Panc1 (cell line): ENCODE measurements around the gene CYB5R3. TPM values are rescaled to one million over a fixed set of nuclear protein-coding genes. Genes with fewer than 3 reads are reported as not detected.

Experiments used
- ATAC-seq: fragments of 200-7000 bp; cut with Tn5 transposase; 2 replicates; pipeline ENCODE4 v1.9.1; 2020; ENCODE audit warnings: mild to moderate bottlenecking, moderate library complexity
- BruUV-seq: library from RNA; stranded (reverse); fragments of 400-500 nt; replicated peaks from 2 replicates; lab custom pipeline; 2021; lab: Mats Ljungman, UMichigan
- CTCF ChIA-PET: fragments of 300-600 bp; sonication (Branson Sonifier 250); formaldehyde crosslinking; loops from one replicate; lab custom pipeline; 2022; ENCODE audit warnings: antibody characterized with exemption; lab: Charles Lee
- POLR2A ChIA-PET: fragments of 300-600 bp; sonication (Branson Sonifier 250); formaldehyde crosslinking; loops from one replicate; lab custom pipeline; 2022; ENCODE audit warnings: antibody characterized with exemption; lab: Charles Lee
- DNase-seq: peaks from one replicate; pipeline ENCODE4 v3.0.0-alpha.2; 2010; ENCODE audit warnings: low read depth, low spot score
- H3K27ac ChIP-seq: 2 replicates; pipeline ENCODE4 v1.5.1; 2011; ENCODE audit warnings: mild to moderate bottlenecking, low read length, inconsistent platforms
- H3K27me3 ChIP-seq: fragments of 200-500 bp; sonication (Bioruptor generic); 2 replicates; pipeline ENCODE4 v1.6.0; 2014; ENCODE audit warnings: low read length, inconsistent platforms; ENCODE audit not compliant: control insufficient read depth, insufficient read depth
- H3K36me3 ChIP-seq: fragments of 200-500 bp; sonication (Bioruptor generic); 2 replicates; pipeline ENCODE4 v1.5.1; 2014; ENCODE audit warnings: inconsistent platforms, mild to moderate bottlenecking, low read length, moderate library complexity; ENCODE audit not compliant: control insufficient read depth, insufficient read depth
- H3K4me1 ChIP-seq: 2 replicates; pipeline ENCODE4 v1.5.1; 2011; ENCODE audit warnings: inconsistent platforms, mild to moderate bottlenecking, low read length, moderate library complexity; ENCODE audit not compliant: control insufficient read depth, insufficient read depth
- H3K4me3 ChIP-seq, 2 experiments: 2 replicates each; pipeline ENCODE4 v1.5.1; 2011 to 2012; ENCODE audit warnings: low read depth in 2 of 2, low read length in 2 of 2, mild to moderate bottlenecking in 2 of 2, inconsistent platforms in 1 of 2, moderate library complexity in 1 of 2
- H3K9me3 ChIP-seq: fragments of 200-500 bp; sonication (Bioruptor generic); 2 replicates; pipeline ENCODE4 v1.5.1; 2014; ENCODE audit warnings: low read depth, mild to moderate bottlenecking, inconsistent platforms, low read length, moderate library complexity; ENCODE audit not compliant: control insufficient read depth, insufficient read depth
- CTCF ChIP-seq: fragments of 450-650 bp; IDR thresholded peaks from 2 replicates; pipeline ENCODE4 v1.5.1; 2017; ENCODE audit warnings: mild to moderate bottlenecking
- POLR2AphosphoS5 ChIP-seq: IDR thresholded peaks from 2 replicates; pipeline ENCODE4 v1.6.1; 2012; ENCODE audit warnings: mild to moderate bottlenecking, low read depth, low read length, moderate library complexity
- SIN3A ChIP-seq: IDR thresholded peaks from 2 replicates; pipeline ENCODE4 v1.6.1; 2012; ENCODE audit warnings: low read depth, mild to moderate bottlenecking, low read length, moderate library complexity, borderline replicate concordance; ENCODE audit not compliant: insufficient read depth
- TCF7L2 ChIP-seq: IDR thresholded peaks from 2 replicates; pipeline ENCODE4 v1.6.1; 2011; ENCODE audit warnings: mild to moderate bottlenecking, low read depth, low read length, inconsistent platforms
- in situ Hi-C: cut with HindIII; loops from 2 replicates; pipeline ENCODE4 v1.10.0; 2016; ENCODE audit warnings: low sequenced_read_pairs, low pct_unique_long_range_greater_than_20kb
- intact Hi-C: fragments of 100-400 bp; cut with micrococcal nuclease; formaldehyde crosslinking; loops from one replicate; pipeline ENCODE4 v1.10.0; 2022; ENCODE audit not compliant: unreplicated experiment
- total RNA-seq: library from RNA; stranded (reverse); gene quantifications from one replicate; pipeline ENCODE4 v1.2.1, GENCODE V29; 2021; ENCODE audit not compliant: unreplicated experiment
- TF ChIP-seq, protein P1 (sequence below), 2 experiments: IDR thresholded peaks; 2 replicates each; pipeline ENCODE4 v1.6.1; 2011 to 2012; ENCODE audit warnings: low read depth in 2 of 2, control low read depth in 1 of 2, low read length in 1 of 2, mild to moderate bottlenecking in 1 of 2, moderate library complexity in 1 of 2; ENCODE audit not compliant: insufficient read depth in 1 of 2

Gene CYB5R3
- total RNA-seq, 1 experiment from 2014 or later, result 102 TPM

GRCh38 chr22:42639541-42640241, 9.5 kb downstream of the CYB5R3 start:
- POLR2A ChIA-PET, result no interaction called here
- intact Hi-C loops (no loop called here), in situ Hi-C loops (no loop called here)
- Histone ChIP-seq H3K4me3 (no peak overlapping the region), H3K36me3 (no peaks in the 10 kb centered on the region; the same call in 1 of the 2 replicates), H3K4me1 (peaks cover 6% of the 10 kb centered on the region; the same call in 1 of the 2 replicates), H3K9me3 (no peaks in the 10 kb centered on the region), H3K27ac (no peak overlapping the region), H3K27me3 (no peaks in the 10 kb centered on the region)
- ATAC-seq (no peak), DNase-seq (no peak)
- no peak for TF ChIP-seq CTCF
- TF ChIP-seq TCF7L2, result no peak
- TF ChIP-seq, protein P1, sequence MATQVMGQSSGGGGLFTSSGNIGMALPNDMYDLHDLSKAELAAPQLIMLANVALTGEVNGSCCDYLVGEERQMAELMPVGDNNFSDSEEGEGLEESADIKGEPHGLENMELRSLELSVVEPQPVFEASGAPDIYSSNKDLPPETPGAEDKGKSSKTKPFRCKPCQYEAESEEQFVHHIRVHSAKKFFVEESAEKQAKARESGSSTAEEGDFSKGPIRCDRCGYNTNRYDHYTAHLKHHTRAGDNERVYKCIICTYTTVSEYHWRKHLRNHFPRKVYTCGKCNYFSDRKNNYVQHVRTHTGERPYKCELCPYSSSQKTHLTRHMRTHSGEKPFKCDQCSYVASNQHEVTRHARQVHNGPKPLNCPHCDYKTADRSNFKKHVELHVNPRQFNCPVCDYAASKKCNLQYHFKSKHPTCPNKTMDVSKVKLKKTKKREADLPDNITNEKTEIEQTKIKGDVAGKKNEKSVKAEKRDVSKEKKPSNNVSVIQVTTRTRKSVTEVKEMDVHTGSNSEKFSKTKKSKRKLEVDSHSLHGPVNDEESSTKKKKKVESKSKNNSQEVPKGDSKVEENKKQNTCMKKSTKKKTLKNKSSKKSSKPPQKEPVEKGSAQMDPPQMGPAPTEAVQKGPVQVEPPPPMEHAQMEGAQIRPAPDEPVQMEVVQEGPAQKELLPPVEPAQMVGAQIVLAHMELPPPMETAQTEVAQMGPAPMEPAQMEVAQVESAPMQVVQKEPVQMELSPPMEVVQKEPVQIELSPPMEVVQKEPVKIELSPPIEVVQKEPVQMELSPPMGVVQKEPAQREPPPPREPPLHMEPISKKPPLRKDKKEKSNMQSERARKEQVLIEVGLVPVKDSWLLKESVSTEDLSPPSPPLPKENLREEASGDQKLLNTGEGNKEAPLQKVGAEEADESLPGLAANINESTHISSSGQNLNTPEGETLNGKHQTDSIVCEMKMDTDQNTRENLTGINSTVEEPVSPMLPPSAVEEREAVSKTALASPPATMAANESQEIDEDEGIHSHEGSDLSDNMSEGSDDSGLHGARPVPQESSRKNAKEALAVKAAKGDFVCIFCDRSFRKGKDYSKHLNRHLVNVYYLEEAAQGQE (IDR thresholded peaks at IDR 0.05; ENCODE audit: insufficient read depth in 1 of 2, low read depth in 2 of 2, low read length in 1 of 2), result no peak
- no peak for TF ChIP-seq POLR2AphosphoS5
- no peak for TF ChIP-seq SIN3A
- no TSS peak for BruUV-seq
- CTCF ChIA-PET, result no interaction called here

- no peaks in the 10 kb centered on the region; the same call in 1 of the 2 replicates for H3K36me3 ChIP-seq
- no peaks in the 10 kb centered on the region for H3K27me3 ChIP-seq
- no peak for ATAC-seq
- TF ChIP-seq TCF7L2, result no peak
- no peak for TF ChIP-seq SIN3A
- no peak for TF ChIP-seq POLR2AphosphoS5
- no peak overlapping the region for H3K4me3 ChIP-seq
- intact Hi-C loops, result no loop called here
- H3K27ac ChIP-seq, result no peak overlapping the region
- no peaks in the 10 kb centered on the region for H3K9me3 ChIP-seq
- DNase-seq, result no peak
- in situ Hi-C loops, result no loop called here
- ChIA-PET POLR2A (no interaction called here), CTCF (no interaction called here)
- H3K4me1 ChIP-seq, result peaks cover 6% of the 10 kb centered on the region; the same call in 1 of the 2 replicates
- BruUV-seq, result no TSS peak
Observed at GRCh38 chr22:42637555-42637954, 11.6 kb downstream of the CYB5R3 start.

- CTCF ChIA-PET, result no interaction called here
- POLR2A ChIA-PET, result no interaction called here
- Histone ChIP-seq H3K27me3 (no peaks in the 10 kb centered on the region), H3K27ac (no peak overlapping the region), H3K36me3 (no peaks in the 10 kb centered on the region; the same call in 1 of the 2 replicates), H3K4me3 (no peak overlapping the region), H3K4me1 (peaks cover 6% of the 10 kb centered on the region; the same call in 1 of the 2 replicates), H3K9me3 (no peaks in the 10 kb centered on the region)
- BruUV-seq, result no TSS peak
- TF ChIP-seq CTCF (no peak), POLR2AphosphoS5 (no peak), TCF7L2 (no peak), SIN3A (no peak)
- TF ChIP-seq, protein P1 (IDR thresholded peaks at IDR 0.05; ENCODE audit: insufficient read depth in 1 of 2, low read depth in 2 of 2, low read length in 1 of 2), result no peak
- no peak for ATAC-seq
- DNase-seq, result no peak
- intact Hi-C loops (no loop called here), in situ Hi-C loops (no loop called here)
Observed at GRCh38 chr22:42636506-42636905, 12.7 kb downstream of the CYB5R3 start.
